ENCODE results near the gene ATP5F1E.
A peak's percentile ranks its signal among the peaks of the same experiment; 100 is the strongest.

The ATP5F1E gene

DNA sequence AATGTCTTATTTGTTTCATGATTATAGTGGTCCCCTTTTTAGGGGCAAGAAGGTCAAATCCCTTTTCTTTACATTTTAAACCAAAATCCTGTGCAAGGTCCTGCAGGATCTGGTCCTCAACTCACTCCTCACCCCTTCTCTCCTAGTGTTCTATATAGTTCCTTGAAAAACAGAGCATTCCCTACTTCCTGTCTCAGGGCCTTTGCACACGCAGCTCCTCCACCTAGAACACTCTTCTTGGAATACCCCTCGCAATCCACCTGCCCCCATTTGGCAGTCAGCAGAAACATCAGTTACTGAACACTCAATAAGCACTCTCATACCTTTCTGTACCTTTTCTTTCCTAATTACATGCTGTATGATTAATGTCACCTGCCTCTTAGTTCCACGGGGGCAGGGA, 3.2 kb upstream of the ATP5F1E start:
- no peak for TF ChIP-seq ZNF274 (IDR thresholded peaks at IDR 0.05; ENCODE audit: low read depth, low read length)

DNA sequence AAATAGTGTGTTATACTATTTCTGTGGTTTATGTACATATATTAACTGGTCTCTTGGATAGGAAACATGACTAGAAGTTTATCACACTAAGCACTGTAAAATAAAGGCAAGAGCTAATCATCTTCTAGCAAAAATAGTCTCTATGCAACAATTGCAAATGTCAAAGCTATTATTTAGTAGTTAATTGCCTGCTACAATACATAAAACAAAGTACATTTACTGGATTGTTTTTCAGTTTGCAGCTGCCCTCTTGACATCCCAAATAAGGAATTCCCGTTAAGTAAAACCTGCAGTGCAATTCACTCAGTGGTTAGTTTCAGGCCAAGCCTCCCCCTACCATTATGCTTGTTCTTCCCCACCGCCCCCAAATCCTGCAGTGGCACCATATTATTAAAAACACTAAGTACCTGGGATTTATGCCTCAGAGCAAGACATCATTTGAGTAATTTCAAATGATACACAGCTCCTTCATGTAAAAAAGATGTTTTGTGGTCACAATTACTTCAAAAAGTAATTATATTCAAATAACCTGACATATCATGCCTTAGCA, 1.6 kb upstream of the ATP5F1E start:
- no peak overlapping the region for H3K4me3 ChIP-seq (ENCODE audit: low read length)
- no peak for TF ChIP-seq ZNF274 (IDR thresholded peaks at IDR 0.05; ENCODE audit: low read depth, low read length)

More for the DNA sequence above, 3.2 kb upstream of the ATP5F1E start:
- H3K4me3 ChIP-seq (ENCODE audit: low read length): no peak overlapping the region

DNA sequence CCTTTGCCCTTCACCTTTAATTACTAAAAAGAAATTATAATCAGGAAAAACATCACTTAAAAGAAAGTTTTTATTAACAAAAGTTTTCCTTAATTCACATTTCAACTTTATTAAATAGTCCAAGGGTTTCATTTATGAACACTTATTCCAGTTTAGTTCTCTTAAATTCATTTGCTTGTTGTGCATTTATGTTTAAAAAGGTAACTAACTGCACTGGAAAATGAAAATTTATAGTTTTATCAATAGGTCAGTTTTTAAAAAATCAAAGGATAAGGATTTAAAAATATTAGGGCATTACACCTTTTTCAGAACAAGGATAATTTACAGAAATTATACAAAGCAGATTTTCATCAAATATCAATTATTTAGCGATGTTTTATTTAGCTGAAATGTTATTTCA, 958 bp upstream of the ATP5F1E start:
- no peak for TF ChIP-seq ZNF274 (IDR thresholded peaks at IDR 0.05; ENCODE audit: low read depth, low read length)
- peak overlapping the region; percentile 74; the same call in 1 of the 2 replicates for H3K4me3 ChIP-seq (ENCODE audit: low read length)

DNA sequence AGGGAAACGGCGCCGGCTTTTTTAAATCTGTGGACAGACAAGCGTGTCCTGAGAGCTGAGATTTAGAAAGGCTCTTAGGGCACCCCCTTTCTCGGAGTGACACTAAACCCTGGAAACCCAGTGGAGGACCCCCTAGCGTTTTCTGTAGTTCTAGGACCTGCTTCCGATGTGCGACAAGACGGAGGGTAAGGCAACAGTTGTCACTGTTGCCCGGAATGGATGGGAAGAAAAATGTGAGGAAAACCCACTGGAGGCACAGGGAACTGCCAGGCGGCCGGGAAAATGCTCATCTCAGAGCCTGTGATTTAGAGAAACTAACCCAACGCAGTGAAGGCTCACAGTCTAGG, 551 bp upstream of the ATP5F1E start:
- no peak for TF ChIP-seq ZNF274 (IDR thresholded peaks at IDR 0.05; ENCODE audit: low read depth, low read length)
- peak overlapping the region; percentile 74 for H3K4me3 ChIP-seq (ENCODE audit: low read length)

DNA sequence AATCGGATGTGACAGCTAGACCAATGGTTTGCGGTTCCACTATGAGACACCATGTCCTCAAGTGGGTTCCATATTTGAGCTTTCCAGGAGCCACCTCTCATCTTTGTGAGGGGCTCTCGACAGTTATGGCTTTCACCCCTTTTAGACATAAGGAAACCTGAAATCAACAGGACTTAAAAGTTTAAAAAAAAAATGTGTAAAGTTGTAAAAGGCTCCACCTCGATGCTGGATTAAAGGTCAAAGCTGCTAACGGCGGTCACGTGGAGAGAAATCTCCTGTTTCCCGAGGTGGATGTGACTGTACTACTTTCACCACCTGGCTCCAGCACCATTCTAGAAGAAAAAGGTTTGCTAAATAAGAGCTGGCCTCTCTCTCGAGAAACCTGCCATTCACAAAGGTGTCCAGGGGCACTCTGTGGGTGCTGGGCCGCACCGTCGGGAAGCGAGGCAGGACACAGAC, 542 bp downstream of the ATP5F1E start:
- peak overlapping the region; percentile 98 for H3K4me3 ChIP-seq (ENCODE audit: low read length)
- TF ChIP-seq ZNF274 (IDR thresholded peaks at IDR 0.05; ENCODE audit: low read depth, low read length): no peak

DNA sequence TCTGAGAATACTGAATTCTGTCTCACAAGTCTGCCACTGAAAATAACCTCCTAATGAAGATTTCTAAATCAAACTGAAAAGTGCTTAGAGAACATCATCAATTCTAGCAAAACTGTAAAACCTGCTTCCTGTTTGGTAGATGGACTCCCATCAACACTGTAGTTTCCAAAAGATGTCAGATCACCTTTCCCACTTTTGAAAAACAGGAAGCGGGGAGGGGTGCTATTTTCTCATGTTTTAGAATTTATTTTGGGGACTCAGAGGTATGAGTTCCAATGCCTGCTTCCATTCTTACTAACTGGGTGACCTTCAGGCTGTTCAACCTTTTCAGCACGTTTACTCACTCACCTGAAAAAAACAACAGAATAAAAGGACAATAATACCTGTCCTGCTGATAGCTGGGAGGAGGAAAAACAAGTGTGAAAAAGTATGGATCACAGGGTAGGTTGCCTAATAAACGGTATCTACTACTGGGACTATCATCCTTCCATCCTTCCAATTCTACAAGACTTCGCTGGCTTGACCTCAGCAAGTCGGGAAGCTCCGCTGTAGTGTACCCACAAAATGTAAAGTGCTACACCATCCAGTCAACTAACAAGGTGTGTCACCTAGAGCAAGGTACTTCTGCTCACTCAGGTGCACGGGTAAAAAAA, 1.1 kb downstream of the ATP5F1E start:
- no peak for TF ChIP-seq ZNF274 (IDR thresholded peaks at IDR 0.05; ENCODE audit: low read depth, low read length)
- H3K4me3 ChIP-seq (ENCODE audit: low read length): peak overlapping the region; percentile 98

DNA sequence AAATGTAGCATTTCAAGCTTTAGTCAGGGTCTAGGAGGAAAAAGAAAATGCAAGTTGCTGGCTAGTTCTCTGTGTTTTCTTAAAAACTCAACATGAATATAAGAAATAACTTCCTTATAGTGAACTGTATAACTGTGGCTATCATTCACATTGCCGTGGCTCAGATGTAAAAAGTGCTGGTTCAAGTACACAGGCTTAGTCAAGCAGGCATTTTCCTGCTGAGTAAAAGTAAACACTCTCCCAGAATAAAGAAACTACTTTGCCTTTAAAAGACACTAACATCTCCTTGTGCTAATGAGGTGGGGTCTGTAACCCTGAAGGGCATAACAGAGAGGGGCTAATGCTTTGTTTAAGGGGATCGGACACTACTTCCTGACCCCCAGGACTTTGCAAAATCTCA, 3.3 kb downstream of the ATP5F1E start:
- peak overlapping the region; percentile 52 for H3K4me3 ChIP-seq (ENCODE audit: low read length)

DNA sequence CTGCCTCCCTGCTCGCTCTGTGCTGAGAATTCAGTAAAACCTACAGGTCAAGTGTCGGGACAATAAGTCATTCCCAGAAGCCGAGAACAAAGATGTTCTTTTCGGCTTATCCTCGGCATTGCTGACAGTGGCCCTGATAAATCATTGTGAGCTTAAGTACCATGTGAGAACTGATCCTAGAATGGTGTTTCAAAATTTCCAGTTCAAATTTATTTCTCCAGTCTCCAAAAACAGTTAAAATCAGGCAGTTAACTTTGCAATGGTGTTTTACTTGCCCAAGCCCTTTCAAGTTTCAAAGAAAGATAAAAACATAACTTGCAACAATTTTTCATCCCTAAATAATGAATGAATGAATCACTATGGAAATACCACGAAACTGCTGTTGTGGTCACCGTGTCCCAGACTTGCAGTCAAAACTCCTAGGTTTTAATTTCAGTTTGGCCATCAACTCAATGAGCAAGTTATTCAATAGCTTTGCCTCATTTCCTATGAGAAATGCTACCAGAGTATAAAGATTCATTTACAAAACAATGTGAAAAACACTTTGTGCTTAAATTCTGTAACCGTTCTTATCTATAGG, 4.3 kb downstream of the ATP5F1E start:
- H3K4me3 ChIP-seq (ENCODE audit: low read length): no peak overlapping the region
- TF ChIP-seq ZNF274 (IDR thresholded peaks at IDR 0.05; ENCODE audit: low read depth, low read length): no peak

More for the DNA sequence above, 3.3 kb downstream of the ATP5F1E start:
- TF ChIP-seq ZNF274 (IDR thresholded peaks at IDR 0.05; ENCODE audit: low read depth, low read length): no peak

DNA sequence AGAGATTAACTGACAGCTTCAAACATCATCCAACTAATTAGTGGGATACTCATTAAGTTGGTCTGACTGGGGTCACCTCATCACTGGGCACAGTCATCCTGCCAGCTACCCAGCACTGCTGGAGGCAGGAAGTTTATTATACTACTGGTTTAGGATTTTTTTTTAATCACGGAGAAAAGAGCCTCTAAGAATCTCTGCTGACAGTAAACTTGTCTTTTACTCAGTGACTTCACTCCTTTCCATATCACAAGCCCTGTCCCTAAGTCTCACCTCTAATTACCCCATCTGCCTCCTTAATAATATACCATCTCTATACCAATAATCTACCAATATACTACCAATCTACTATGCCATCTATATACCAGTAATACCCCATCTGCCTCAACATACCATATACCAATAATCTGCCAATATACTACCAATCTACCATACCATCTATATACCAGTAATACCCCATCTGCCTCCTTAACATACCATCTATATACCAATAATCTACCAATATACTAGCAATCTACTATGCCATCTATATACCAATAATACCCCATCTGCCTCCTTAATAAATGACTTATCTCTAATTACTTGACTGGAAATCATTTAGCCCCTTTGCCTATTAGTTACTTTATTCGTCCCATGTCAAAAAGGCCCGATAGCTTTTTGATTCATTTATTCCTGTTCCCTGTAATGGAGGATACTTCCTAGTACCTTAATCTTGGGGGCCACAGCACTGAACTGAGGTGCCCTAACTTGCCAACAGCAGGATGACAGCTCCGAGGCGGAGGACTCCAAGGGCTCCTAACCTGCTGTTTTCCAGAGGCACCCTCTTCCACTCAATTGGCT, 5.0 kb downstream of the ATP5F1E start:
- no peak for TF ChIP-seq ZNF274 (IDR thresholded peaks at IDR 0.05; ENCODE audit: low read depth, low read length)
- no peak overlapping the region for H3K4me3 ChIP-seq (ENCODE audit: low read length)

DNA sequence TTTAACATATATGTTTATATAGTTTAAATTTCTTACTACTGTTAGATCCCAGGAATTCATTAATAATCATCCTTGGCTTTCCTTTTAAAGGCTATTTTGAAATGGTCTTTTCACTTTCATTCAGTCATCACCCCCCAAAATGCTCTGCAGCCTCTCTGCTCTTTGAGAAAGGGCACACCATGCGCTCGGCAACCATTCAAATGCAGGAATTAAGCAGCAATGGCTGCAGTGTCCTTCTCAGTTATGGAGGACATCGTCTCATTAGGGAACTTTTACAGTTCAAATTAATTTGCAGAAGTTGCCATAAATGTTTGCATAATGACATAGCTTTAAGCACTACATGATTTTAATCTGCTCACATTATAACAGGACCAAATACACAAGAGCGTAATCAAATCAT, 6.6 kb downstream of the ATP5F1E start:
- TF ChIP-seq ZNF274 (IDR thresholded peaks at IDR 0.05; ENCODE audit: low read depth, low read length): no peak
- H3K4me3 ChIP-seq (ENCODE audit: low read length): no peak overlapping the region

DNA sequence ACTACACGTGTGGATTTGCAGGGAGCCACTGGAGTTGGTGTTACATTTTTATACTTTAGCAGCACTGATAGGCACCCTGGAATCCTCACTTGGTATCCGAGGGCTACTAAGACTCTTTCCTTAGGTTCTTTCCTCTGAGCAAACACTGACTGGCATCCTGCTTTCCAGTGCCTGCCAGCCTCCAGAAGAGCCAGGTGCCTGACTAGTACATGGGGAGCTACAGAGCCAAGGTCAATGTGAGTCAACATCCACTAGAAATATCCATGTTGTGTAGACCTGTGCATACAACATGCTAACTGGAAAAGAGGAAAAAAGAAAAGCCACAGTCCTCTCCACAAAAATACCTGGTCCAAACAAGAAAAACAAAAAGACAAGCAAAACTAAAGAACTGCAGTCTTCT, 7.0 kb downstream of the ATP5F1E start:
- no peak for TF ChIP-seq ZNF274 (IDR thresholded peaks at IDR 0.05; ENCODE audit: low read depth, low read length)
- H3K4me3 ChIP-seq (ENCODE audit: low read length): no peak overlapping the region

DNA sequence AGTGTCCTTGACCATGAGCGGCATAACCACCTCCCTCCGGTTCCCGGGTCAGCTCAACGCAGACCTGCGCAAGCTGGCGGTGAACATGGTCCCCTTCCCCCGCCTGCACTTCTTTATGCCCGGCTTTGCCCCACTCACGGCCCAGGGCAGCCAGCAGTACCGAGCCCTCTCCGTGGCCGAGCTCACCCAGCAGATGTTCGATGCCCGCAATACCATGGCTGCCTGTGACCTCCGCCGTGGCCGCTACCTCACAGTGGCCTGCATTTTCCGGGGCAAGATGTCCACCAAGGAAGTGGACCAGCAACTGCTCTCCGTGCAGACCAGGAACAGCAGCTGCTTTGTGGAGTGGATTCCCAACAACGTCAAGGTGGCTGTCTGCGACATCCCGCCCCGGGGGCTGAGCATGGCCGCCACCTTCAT, 8.0 kb downstream of the ATP5F1E start:
- TF ChIP-seq ZNF274 (IDR thresholded peaks at IDR 0.05; ENCODE audit: low read depth, low read length): no peak
- H3K4me3 ChIP-seq (ENCODE audit: low read length): no peak overlapping the region

DNA sequence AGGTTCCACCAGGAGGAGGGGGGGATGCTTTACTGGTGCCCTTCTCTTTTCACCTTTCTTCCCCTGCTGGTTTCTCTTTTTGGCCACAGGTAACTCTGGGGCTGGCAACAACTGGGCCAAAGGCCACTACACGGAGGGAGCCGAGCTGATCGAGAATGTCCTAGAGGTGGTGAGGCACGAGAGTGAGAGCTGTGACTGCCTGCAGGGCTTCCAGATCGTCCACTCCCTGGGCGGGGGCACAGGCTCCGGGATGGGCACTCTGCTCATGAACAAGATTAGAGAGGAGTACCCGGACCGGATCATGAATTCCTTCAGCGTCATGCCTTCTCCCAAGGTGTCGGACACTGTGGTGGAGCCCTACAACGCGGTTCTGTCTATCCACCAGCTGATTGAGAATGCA, 8.5 kb downstream of the ATP5F1E start:
- TF ChIP-seq ZNF274 (IDR thresholded peaks at IDR 0.05; ENCODE audit: low read depth, low read length): no peak
- no peak overlapping the region for H3K4me3 ChIP-seq (ENCODE audit: low read length)

DNA sequence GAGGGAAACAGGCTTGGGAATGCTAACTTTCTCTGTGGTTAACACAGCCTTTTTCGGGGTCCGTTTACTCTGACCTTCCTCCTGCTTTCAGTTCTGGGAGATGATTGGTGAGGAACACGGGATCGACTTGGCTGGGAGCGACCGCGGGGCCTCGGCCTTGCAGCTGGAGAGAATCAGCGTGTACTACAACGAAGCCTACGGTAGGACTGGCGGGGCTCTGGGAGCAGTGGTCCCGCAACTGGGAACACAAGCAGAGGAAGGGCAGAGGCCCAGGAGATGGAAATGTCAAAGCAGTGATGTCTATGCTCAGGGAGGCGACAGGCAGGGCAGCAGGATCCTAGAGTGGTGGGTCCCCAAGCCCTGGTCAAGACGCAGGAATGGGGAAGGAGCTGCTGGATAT, 9.4 kb downstream of the ATP5F1E start:
- H3K4me3 ChIP-seq (ENCODE audit: low read length): no peak overlapping the region
- no peak for TF ChIP-seq ZNF274 (IDR thresholded peaks at IDR 0.05; ENCODE audit: low read depth, low read length)

Measured in GM08714 (cell line).